ENCODE results near the gene VWA8.

- no peak for TF ChIP-seq ARNTL (CRISPR knock-in tag; IDR thresholded peaks at IDR 0.05; ENCODE audit: borderline replicate concordance, low read depth)
- TF ChIP-seq ZC3H10 (CRISPR knock-in tag; IDR thresholded peaks at IDR 0.05), result 0 out of 2 replicates have a peak, but pooled peaks have one; percentile 41
- TF ChIP-seq PATZ1 (CRISPR knock-in tag; IDR thresholded peaks at IDR 0.05; ENCODE audit: borderline replicate concordance), result no peak
- TF ChIP-seq TCF4 (CRISPR knock-in tag; IDR thresholded peaks at IDR 0.05; ENCODE audit: borderline replicate concordance), result peak; percentile 54
- TF ChIP-seq ZFP30 (CRISPR knock-in tag; IDR thresholded peaks at IDR 0.05), result no peak
- TF ChIP-seq GLIS3 (CRISPR knock-in tag; IDR thresholded peaks at IDR 0.05), result no peak
- no peak for TF ChIP-seq BACH2 (CRISPR knock-in tag; IDR thresholded peaks at IDR 0.05; ENCODE audit: borderline replicate concordance)
- TF ChIP-seq RARB (CRISPR knock-in tag; IDR thresholded peaks at IDR 0.05), result no peak
- TF ChIP-seq CSDC2 (CRISPR knock-in tag; IDR thresholded peaks at IDR 0.05), result no peak
- no peak for TF ChIP-seq PPARA (CRISPR knock-in tag; IDR thresholded peaks at IDR 0.05; ENCODE audit: borderline replicate concordance)
- no peak for TF ChIP-seq ZFP3 (CRISPR knock-in tag; IDR thresholded peaks at IDR 0.05)
- no peak for TF ChIP-seq CSRNP3 (CRISPR knock-in tag; IDR thresholded peaks at IDR 0.05)
- TF ChIP-seq ESRRG (CRISPR knock-in tag; IDR thresholded peaks at IDR 0.05), result no peak
- no peak for TF ChIP-seq TSHZ2 (CRISPR knock-in tag; IDR thresholded peaks at IDR 0.05)
These were observed 209.6 kb downstream of the VWA8 start for GRCh38 chr13:41751277-41751676.
